HG03378 (cell line): ENCODE measurements around the gene MKI67.
A peak's percentile ranks its signal among the peaks of the same experiment; 100 is the strongest.

Source experiments
- ATAC-seq: cut with Tn5 transposase; IDR thresholded peaks from one replicate; pipeline ENCODE4 v1.9.1; 2021; ENCODE audit warnings: mild to moderate bottlenecking, moderate library complexity; ENCODE audit not compliant: unreplicated experiment

MKI67 gene

GRCh38 chr10:128068398-128069285 lies 57.6 kb downstream of the MKI67 start:
- ATAC-seq = peak; percentile 2

GRCh38 chr10:128067691-128068397 lies 58.4 kb downstream of the MKI67 start:
- ATAC-seq = no peak

GRCh38 chr10:128066870-128067382 lies 59.3 kb downstream of the MKI67 start:
- no peak for ATAC-seq

GRCh38 chr10:128065881-128066534 lies 60.2 kb downstream of the MKI67 start:
- ATAC-seq = no peak

- no peak for ATAC-seq
Measured at GRCh38 chr10:128064970-128065580, 61.1 kb downstream of the MKI67 start.

DNA sequence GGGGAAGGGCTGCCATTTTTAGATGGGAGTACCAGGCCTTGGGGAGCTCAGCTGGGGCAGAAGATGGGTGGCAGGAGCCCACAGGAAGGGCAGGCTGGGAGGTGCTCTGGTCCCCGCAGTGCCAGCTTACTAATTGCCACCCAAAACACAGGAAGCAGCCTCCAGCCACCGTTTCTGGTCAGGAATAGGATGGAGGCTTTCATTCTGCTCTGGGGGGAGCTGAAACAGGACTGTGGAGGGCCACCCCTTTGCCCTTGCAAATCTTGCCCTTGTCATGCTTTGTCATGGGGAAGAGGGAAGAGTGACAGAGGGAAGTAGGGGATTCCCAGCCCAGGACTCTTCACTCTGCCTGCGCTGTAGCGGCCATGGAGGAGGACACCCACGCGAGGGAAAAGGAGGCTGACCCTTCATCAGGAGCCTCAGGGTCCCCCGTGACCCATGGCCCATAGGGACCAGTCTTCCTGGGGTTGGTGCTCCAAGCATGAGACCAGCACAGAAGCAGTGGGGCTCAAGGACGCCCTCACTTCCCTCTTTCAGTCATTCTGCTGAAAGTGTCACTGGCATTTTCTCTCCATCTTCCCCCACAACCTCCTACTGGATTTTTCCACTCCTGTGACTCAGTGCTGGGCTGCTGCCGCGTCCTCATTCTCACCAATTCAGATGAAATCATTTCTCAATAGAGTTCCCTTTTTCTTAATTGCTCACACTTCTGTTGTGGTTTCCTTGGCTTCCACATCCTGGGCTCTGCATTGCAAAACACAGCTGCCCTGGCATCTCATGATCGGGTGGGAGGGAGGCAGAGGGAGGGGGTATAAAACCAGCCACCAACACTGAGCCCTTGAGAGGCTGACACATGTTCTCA lies 61.9 kb downstream of the MKI67 start:
- ATAC-seq = peak; percentile 57

DNA sequence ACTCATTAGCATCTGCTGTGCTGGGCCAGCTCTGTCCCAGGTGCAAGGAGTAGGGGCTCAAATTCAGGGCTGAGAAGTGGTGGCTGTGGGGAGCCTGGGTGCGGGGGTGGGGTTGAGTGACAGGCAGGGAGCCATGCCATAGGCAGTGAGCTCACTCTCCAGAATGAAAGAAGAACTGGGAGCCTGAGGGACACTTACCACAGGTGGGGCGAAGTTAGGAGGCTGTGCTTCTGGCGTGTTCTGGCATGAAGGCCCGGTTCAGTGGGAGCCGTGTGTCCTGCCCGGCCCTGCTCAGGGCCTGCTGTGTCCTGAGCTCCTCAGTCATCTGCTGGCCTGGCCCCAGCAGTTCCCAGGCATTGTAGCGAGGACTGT lies 62.5 kb downstream of the MKI67 start:
- ATAC-seq = no peak

- peak; percentile 52 for ATAC-seq
Measured at GRCh38 chr10:128062881-128063563, 63.2 kb downstream of the MKI67 start.

- ATAC-seq = no peak
Measured at GRCh38 chr10:128062331-128062880, 63.8 kb downstream of the MKI67 start.

DNA sequence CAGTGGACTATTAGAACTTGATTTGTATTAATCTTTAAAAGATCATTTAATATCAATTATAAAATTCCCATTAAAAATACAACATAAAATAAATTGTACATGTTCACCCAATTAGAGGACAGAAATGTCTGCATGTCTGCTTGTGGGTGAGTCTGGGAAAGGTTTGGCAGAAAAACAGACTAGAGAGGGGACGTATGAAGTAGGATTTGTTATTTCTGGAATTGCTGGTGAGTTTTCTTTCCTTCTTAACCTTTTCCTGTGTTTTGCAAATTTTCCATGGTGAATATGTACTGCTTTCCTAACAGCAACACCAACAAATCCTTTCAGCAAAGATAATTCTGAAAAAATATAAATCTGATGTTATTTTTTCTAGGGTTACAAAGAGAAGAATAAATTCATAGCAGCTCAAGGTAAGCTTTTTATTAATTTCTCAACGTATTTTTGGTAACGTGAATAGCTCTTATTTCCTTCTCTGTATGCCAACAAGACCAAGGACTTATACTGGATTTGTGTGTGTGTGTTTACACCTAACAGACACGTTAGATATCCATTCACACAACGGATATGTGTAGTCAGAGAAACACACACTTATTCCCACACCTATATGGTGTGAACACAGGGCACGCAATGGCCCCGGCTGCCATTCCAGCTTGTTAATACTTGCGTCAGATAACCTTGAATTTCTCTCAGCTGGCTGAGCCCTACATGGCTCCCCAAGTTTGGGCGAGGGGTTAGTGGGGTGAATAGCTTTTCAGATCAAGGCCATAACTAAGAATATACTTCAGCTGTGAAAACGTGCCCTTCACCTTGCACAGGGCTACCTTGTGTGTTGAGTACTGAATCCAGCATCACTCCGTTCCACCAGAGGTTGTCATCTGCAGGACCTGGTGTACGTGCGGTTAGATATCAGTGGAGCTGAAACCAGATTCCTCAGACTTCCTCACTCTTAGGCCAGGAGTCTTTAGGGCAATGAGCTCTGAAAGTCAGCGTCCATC lies 64.6 kb downstream of the MKI67 start:
- no peak for ATAC-seq

DNA sequence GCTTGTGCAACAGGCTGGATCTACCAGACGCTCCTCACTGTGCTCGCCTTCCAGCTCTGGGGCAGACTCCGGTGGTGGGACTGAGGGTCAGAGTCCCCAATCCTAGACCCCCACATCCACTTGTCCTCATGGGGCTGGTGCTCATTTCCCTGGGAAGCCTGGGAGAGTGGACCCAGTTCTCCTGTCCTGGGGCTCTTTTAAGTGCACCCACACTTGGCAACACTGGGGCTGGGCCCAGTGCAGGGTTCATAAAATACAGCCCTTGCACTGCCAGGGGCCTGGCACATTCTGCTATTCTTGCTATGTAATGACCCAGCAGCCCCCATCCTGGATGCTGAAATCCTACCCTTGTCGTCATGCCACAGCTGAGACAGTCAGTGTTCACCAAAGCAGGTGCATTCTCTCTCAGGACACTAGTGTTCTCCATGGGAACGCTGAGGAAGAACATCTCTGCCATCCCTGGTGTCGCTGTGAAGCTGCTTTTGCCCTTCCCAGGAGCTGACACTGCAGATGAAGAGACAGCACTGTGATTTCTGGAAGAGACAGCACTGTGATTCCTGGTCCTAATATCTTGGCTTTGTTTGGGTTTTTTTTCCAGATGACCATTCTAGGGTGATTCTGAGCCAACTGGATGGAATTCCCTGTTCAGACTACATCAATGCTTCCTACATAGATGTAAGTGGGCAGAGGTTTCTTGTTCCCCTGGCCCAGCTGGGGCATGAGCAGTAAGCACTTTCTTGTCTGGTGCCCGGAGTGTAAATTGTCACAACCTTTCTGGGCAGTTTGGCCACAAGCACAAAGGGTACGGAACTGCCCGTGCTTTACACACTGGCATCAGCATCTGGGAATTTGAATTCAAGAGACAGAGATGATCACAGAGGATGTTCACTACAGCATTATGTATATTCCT lies 65.6 kb downstream of the MKI67 start:
- no peak for ATAC-seq

DNA sequence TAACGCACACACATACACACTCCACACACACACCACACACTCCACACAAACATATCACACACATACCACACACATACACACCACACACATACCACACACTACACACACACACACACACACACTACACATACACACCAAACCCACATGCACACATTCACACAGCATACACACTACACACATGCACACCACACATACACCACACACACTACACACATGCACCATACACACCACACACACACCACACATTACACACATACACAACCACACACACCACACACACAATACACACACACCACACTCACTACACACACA lies 66.3 kb downstream of the MKI67 start:
- ATAC-seq = no peak

DNA sequence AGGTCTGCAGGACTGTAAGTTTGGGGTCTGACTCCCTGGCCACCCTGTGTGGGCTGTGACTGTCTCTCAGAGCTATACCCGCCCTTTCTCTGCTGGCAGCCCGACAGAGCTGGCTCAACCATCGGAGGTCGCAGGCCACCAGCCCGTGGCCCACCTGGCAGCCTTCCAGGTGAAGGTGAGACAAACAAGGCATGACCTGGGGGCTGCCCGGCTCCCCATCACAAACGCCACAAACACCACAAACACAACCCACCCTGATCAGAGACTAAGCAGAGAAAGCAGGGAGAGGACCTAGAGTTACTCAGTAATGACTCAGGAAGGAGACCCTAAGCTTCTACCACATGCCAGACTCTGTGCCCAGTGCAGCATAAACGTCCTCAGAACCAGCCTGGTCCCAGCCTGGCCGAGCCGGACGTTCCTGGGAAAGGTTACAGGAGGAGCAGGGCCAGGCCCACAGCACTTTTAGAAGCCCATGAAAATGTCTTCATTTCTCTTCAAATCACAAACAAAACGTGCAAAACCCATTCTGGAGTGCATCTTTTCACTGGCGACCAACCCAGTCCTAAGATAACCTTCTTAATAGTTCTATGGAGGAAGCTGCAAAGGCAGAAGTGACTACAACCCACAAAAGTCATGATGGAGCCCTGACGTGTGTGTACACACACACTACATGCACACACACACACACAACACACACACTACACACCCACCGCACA lies 66.8 kb downstream of the MKI67 start:
- no peak for ATAC-seq

- no peak for ATAC-seq
Measured at GRCh38 chr10:128058750-128059134, 67.5 kb downstream of the MKI67 start.

GRCh38 chr10:128058106-128058749 lies 68.0 kb downstream of the MKI67 start:
- no peak for ATAC-seq
